GF-D8 (cell line): ENCODE measurements around the gene CPT1A.
A peak's percentile ranks its signal among the peaks of the same experiment; 100 is the strongest.

Experiments used
- DNase-seq: peaks from one replicate; lab custom pipeline; 2025; lab: John Stamatoyannopoulos, UW

The CPT1A gene

DNA sequence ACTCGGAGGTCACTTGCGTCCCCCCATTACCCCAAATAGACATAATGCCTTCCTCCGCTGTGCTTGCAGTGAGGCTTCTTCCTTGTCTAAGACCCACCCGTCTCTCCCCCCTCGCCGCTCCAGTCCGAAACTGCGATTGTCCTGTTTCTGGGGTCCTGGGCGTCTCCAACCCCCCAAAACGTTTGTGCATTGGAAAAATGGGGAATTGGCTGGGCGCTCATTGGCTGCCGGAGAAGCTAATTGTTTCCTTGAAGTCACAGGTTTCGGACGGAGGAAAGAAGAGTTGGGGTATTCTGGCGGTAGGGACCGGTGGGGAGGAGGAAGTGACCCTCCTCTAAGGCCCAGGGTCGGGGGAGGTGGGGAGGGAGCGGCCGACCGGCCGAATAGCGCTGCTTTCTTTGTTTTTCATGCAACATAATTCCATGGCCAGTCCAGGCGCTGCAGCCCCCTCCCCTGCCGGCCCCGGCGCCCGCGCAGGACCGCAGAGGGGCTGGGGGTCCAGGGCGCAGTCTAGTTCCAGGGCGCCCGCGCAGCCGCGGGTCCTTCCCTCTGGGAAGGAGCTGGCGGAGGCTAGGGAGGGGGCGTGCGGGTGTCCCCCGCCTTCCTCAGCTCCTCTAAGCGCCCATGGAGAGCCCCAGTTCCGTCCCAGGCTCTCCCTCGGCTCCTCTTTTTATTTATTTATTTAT, 12.7 kb upstream of the CPT1A start:
- DNase-seq, result no peak

DNA sequence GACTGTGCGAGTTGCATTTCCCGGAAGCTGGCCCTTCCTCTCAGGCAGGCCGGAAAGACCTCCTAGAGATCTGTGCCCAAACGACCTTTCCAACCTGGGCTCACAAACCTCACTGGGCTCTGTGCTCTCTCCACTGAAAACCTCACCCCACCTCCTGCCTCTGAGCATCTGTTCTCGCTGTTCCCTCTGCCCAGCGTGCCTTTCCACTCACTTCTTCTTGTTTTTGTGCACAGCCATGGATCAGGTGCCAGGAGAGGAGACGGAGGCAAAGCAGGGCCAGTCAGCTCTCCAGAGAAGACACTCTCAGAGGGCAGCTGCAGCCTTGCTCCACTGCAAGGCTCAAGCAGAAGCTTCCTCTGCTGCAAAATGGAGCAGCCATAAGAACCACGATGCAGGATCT, 10.9 kb upstream of the CPT1A start:
- DNase-seq, result no peak

DNA sequence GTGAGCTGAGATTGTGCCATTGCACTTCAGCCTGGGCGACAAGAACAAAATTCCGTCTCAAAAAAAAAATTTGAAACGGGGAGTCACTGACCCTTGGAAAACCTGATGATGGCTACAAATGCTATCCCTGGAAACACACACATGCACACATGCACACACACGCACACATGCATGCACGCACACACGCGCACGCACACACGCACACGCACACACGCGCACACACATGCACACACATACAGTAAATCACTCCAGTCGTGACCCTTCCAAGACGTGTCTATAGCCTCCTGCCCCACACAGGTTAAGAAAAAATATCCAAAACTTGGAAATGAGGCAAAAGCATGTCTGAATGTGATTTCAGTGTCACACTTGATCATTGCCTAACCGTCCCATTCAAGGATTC, 6.7 kb upstream of the CPT1A start:
- DNase-seq, result no peak

DNA sequence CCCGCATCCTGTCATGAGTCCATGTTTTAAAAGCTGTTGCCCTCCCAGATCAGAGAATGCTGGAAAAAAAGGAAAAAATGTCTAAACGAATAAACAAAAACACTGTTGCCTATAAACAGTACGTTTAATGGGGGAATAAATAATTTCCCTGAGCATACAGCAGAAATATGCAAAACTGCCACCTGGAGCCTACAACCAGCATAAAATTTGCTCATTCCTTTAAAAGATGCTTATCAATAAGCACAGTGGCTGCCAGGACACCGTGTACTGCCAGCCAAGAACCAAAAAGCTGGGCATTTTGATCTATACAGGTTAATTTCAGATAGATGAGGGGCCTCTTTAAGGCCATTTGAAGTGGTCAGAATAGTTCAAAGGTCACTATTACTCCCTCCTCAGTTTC, 5.7 kb upstream of the CPT1A start:
- no peak for DNase-seq

DNA sequence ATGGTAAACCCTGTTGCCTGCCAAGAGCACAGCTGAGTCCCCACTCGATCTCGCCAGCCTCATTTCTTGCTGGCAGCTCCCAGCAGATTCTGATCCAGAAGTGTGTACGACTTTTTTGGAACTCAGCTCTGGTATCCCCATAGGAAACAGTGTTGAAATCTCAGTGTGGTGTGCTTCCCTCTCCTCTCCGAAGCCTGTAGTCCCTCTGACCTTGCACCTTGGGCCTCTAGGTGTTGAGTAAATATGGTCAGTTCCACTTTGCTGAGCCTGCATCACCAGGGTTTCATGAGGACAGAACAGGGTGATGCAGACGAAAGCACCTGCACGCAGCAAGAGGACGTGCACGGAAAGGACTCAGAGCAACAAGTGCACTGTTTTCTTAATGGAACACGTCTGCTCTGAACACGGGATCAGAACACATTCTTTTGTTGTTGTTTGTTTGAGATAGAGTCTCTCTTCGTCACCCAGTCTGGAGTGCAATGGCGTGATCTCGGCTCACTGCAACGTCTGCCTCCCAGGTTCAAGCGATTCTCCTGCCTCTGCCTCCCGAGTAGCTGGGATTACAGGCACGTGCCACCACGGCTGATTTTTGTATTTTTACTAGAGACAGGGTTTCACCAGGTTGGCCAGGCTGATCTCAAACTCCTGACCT, 3.8 kb upstream of the CPT1A start:
- DNase-seq, result no peak

DNA sequence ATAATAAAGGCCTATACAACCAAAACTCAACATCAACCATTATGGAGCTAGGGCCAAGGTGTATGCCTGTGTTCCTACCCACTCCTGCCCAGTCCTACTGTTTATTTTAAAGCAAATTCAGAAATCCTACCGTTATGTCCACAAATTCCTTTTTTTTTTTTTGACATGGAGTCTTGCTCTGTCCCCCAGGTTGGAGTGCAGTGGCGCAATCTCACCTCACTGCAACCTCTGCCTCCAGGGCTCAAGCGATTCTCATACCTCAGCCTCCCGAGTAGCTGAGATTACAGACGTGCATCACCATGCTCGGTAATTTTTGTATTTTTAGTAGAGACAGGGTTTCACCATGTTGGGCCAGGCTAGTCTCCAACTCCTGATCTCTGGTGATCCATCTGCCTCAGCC, 3.1 kb upstream of the CPT1A start:
- no peak for DNase-seq

DNA sequence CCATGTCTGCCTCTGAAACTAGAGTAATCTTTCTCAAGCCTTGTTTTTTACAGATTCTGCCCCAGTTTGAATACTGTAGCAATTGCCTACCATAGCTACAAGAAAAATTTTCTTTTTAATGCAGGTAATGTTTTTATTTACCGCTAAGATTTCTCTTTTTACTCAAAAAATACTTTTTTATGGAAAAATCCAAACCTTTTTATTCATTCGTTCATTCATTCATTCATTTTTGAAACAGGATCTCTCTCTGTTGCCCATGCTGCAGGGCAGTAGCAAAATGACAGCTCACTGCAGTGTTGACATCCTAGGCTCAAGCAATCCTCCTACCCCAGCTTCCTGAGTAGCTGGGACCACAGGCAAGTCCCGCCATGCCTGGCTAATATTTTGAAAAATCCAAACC, 2.7 kb upstream of the CPT1A start:
- DNase-seq, result peak; percentile 25

DNA sequence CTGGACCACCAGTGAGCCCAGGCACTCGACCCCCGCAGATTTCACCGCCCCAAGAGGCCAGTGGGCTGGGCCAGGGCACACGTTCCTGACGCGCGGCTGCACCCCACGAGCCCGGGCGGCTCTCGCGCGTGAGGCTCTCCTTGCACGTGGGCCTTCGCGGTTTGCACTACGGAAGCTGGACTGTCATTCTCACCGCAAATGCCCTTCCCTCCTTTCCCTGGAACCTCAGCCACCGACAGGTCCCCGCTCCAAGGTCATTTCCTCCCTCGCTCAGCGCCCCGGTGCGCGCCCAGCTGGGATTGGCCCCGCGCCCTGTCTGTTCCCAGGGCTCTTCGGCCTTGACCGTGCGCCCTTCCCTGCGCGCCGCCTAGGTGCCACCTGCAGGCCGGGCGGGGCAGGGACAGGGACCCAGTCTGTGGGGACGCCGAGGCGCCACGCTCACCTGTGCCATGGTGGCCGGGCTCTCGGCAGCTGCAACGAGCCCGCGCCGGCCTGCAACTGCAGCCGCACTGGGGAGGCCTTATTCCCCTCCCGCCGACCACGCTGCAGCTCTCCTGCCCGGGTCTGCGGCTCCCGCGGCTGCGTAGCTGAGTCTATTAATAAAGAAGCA, 2.1 kb upstream of the CPT1A start:
- peak; percentile 58 for DNase-seq

DNA sequence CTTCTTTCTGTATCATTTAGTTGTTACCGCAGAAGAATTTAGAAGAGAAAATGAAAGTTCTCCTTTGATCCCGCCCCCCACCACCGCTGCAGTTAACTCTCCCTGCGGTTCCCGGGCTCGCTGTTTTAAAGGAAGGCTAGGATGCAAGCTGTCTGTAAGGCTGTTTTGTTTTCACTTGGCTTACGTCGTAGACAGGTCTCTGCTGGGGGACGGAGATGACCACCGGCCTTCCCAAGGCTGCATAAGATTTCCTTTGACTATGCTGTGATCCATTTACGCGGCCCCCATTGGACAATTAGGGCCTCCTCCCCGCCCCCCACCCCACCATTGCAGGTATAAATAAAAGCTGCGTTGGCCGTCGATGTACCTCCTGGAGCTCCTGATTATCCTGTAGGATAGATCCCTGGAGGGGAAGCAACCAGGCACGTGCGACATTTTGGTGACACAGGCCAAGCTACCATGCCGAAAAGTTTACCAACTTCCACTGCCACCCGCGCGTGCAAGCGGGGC, 1.4 kb upstream of the CPT1A start:
- peak; percentile 2 for DNase-seq

DNA sequence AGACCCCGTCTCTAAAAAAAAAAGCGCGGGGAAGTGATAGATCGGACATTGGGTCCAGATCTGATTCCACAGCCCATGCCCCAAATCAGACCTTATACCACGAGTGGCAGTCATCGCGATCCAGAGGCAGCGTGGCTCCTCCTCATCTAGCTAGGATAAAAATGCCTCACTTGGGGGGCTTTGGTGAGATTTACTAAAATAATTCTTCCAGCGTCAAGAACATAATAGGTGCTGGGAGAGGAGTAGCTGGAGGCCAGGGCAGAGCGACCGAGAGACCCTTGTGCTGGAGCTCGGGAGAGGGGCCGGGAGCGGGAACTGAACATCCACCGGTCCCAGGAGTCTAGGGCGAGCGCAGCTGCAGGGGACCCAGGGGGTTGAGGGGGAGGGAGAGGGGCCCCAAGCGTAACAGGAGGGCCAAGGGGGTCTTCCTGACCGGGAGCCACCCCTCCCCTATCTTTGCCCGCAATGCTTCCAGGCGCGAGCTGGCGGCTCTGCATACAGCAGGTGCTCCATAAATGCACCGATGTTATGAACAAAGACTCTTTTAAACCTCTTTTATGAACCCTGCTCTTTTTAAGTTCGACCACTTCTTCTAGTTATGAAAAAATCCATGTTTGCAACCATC, 823 bp upstream of the CPT1A start:
- DNase-seq, result no peak

DNA sequence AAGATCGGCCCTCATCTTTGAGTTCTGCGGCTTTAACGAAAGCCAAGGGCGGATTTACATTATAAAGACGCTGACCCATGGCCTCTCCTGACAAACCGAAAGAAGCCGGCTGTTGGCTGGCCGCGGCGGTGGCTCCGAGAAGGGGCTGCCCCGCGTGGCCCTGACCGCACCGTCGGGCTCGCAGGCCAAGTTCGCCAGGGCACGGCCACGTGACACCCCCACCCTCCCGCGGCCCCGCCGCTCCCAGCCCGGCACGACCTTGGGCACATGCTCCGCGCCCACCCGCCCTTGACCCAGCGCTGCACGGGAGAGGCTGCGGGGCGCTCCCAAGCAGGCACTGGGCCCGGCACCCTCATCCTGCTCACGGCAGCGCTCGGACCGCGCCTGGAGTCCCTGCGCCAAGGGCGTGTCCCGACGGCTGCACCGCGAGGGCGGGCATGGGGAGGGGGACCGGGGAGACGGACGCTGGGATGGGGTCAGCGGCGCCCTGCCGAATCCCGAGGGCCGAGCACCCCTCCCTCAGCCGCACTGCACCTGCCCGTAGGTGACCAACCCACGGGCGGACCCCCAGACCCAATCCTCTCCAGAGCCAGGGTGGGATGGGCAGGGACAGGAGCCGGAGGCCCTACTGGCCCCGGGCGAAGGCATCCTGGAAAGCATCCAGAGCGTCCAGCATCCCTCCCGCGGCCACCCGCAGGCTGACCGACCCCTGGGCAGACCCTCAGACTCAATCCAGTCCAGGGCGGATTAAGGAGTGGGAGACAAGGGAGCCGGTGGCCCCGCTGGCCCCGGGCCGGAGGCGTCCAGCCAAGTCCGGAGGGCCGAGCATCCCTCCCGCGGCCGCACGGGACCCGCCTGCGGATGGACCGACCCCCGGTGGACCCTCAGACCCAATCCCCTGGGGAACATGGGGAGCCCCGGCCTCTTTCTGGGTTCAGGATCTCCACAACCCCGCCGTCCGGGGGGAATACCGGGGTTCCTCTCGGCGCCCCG, 759 bp downstream of the CPT1A start:
- no peak for DNase-seq

DNA sequence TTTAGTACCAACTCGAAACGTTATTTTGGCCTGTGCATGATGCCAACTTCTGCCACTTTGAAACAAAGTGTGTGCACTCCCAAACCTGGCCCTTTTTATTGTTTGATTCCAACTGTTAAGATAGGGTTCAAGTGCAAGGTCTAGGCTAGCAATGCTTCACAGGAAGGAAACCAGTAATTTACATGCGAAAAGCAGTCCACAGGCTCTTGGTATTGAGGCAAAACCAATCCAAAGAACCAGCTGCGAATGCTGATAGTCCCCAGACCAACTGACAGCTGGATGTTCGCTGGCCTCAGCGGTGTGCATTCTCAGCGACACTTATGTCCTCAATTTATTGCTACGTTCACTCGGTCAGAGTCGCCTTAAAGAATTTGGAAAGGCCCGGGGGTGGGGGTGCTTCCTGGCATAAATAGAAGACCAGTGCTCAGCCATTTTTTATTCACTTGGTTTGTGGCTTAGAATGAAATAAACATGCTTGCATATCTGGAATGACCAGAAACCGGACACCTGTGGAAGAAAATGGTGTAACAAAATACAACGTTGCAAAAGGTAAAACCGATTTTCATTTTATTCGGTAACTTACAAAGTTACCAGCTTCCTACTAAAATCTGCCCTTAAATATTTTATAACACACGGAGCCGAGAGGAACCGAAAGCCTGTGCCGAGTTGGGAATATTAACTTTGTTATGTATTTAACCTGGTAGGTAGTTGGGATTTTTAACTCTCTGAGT, 1.6 kb downstream of the CPT1A start:
- peak; percentile 59 for DNase-seq

DNA sequence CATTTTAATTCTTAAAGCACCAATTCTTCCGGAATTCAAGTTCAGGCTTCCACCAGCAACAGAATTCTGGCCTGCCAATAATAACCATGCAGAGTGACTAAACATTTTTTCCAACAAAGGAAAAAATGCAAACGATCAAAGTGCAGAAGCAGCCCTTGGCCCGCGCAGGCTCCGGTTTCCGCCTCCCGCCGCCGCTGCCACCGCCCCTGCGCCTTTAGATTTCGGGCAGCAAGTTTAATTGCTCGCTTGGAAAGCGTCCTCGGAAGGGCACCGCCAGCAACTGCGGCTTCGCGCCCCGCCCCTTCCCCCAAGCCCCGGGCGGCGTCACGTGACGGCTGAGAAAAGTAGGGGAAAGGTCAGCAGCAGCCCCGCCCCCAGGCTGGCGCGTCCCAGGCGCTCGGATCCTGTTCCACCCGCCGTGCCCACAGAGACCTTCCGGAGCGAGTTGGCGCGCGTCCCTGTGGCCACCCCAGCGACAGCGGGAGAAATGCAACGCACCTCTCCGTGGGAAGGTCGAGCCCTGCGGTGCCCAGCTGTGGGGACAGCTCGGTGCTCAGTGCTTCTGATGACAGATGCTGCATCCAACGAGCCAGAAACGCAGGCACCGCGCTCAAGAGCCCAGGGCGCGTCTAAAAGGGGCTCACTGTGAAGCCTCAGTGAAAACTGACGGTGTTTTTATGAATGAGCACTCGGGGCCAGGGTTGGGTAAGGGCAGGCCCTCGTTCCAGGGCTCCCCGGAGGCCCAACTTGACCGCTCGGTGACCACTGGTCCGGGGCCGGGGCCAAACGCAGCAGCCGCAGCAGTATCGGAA, 2.5 kb downstream of the CPT1A start:
- peak; percentile 93 for DNase-seq

DNA sequence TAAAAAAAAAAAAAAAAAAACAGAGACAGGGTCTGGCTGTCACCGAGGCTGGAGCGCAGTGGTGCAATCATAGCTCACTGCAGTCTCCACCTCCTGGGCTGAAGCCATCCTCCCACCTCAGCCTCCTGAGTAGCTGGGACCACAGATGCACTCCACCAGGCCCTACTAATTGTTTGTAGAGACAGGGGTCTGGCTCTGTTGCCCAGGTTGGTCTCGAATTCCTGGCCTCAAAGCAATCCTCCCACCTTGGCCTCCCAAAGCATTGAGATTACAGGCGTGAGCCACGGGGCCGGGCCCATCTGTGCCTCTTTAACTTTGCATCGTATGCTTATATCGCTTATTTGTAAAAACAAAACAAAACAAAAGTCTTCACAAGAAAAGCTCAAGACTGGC, 3.1 kb downstream of the CPT1A start:
- DNase-seq, result peak; percentile 11

DNA sequence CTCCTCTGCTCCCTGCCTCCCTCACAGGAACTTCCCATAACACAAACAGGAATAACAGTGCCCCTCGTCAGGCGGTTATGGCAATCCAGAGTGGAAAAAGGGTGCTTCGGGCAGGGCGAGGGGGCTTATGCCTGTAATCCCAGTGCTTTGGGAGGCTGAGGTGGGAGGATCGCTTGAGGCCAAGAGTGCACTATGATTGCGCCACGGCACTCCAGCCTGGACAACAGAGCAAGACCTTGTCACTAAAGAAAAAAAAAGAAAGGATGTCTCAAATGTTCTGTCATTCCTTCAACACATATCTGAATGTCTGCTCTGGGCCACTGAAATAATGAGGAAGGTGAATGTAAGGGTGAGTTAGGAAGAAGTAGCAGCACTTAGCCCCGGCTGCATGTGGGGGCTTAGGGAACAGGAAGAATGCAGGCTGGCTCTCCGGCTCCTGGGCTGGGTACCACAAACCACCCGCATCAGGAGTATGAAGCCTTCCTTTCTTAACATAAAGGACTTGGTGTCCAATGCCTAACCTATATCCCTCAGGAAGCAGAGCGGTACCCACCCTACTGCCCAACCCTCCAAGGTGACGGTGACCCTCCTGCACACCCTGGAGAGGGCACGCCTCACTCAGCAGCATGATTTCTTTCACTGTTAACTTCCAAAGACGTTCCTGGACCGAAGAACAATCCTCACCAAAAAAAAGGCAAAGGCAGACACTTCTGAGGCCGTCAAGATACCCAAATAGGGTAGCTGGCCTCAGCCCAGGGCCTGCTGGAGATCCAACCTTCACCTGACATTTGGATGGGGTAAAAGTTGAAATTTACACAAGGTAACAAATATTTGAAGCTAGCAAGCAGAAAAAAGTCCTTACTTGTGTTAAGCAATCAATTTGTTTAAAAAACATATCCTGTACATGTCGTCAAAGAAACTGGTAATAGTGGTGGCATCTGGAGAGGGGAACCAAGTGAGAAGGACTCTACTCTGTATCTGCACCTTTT, 3.8 kb downstream of the CPT1A start:
- DNase-seq, result peak; percentile 2

DNA sequence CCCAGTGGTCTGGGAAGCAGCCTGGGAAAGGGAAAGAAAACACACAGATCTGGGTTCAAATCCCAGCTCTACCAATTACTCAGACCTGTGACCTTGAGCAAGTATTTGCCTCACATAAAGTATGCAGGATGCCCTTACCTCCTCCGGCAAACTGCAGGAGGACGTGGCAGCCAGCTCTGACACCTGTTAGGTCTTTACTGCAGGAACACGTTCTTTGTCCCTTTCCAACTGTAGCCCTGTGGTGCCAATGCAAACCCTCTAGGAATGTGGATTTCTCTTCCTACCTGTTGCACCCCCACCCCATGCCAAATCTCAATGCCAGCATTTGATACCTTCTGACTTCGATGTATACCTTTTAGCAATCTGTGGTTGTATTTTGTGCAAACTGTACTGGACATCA, 6.0 kb downstream of the CPT1A start:
- DNase-seq, result no peak

DNA sequence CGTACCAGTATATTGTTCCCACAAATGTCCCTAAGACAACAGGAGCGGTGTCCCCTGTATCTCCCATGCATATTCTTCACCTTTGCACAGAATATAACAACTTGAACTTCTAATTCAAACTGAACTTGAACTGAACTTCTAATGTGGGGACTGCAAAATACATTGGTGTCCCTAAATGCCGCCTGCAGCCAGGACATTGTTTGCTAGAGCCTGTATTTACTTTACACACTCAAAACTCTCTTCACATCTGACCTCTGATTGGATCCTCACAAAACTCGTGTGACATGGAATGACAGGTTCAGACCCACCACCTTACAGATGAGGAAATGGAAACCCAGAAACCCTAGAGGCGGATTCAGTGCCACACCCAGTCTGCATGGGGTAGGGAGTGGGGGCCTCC, 6.4 kb downstream of the CPT1A start:
- no peak for DNase-seq

DNA sequence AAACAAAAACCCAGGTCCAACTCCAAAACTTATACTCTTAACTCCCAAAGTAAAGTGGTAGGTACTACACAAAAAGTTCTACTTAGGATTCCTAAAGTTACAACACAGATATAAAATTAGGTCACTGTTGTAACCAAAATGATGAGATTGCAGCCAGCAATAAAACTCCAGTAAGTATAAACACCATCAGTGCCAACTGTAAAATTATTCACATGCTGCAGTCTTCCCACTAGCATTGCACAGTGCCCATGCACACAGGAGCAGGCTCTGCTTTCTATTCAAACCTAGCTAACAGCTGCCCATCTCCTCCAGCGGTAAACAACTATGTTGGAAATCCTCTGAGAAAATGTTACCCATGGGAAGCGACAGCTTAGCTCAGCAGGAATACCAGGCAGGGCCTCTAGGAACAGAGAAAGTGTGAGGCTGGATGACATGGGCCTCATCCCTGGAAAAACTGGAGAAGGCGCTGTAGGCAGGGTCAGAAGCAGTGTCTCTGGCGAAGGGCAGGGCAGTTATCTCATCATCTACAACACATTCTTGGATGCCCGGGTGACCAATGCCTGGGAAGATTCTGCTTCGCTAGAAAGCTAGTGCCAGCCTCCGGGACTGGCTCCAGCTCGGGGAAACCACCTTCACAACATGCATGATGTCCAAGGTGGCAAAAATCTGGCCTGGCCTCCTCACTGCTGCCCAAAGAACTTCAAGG, 9.1 kb downstream of the CPT1A start:
- no peak for DNase-seq
